ENCODE results near the gene TBC1D17.

TBC1D17 gene

DNA sequence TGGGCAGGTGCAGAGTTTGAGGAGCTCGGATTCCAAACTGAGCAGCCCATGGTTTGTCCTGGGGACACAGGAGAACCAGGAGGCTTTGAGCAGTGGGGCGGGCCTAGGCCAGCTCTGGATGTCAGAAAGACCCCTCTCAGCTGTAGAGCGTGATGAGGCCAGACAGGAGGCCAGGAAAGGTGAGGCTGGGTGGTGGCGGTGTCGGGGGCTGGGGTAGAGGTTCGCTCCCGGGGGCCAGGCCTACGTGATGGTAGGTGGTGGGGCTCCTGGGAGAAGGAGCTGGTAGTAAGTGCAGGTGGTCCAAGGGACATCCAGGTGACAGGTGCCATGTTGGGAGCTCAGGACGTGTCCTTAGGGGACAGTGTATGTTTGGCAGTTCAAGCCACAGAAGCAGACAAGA is 40.1 kb upstream of the TBC1D17 start:
- Histone ChIP-seq H3K9ac (ENCODE audit: low read length in 2 of 2) (no peak overlapping the region), H3K36me3 (ENCODE audit: control insufficient read depth in 2 of 2, insufficient read depth in 2 of 2, low read length in 2 of 2) (peaks cover 42 to 49% of the 10 kb centered on the region in 2 donors), H3K27me3 (ENCODE audit: control insufficient read depth in 1 of 2, insufficient read depth in 2 of 2, low read length in 2 of 2) (no peaks in the 10 kb centered on the region), H3K27ac (ENCODE audit: low read length) (no peak overlapping the region), H3K9me3 (ENCODE audit: control insufficient read depth in 2 of 2, low read length in 2 of 2) (no peaks in the 10 kb centered on the region), H3K4me3 (ENCODE audit: low read length in 2 of 2) (no peak overlapping the region), H3K4me1 (ENCODE audit: control insufficient read depth, insufficient read depth, low read length) (no peaks in the 10 kb centered on the region)

DNA sequence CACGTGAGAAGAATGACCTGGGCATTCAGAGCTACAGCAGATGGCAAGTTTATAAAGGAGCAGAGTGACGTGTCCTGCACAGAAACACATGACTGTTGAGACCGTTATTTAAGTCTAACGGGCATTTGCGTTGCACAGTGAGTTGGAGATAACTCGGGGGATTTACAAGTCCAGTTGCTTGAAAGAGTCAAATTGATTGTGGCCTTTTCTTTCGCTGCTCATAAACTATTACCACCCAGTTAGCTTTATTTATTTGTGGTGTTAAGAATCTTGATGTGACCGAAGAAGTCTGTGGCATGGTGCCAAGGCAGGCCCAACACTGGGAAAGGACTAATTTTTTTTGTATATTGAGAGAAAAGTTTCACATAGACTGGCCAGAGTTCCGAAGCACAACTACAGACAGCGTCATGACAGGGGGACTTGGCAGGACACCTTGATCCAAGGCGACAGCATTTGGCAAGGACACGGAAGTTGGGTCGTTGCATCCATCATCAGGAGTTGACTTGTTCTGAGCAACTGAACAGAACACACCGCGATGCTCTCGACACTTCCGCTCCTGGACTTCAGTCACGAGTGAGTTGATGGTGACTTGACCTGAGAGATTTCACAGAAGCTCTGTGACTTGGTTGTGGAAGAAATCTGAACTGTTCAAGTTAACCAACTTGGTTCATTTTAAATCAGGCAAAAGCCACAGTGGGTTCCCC is 38.5 kb upstream of the TBC1D17 start:
- Histone ChIP-seq H3K4me3 (ENCODE audit: low read length in 2 of 2) (no peak overlapping the region), H3K9ac (ENCODE audit: low read length in 2 of 2) (no peak overlapping the region), H3K9me3 (ENCODE audit: control insufficient read depth in 2 of 2, low read length in 2 of 2) (no peaks in the 10 kb centered on the region), H3K27me3 (ENCODE audit: control insufficient read depth in 1 of 2, insufficient read depth in 2 of 2, low read length in 2 of 2) (no peaks in the 10 kb centered on the region), H3K27ac (ENCODE audit: low read length) (no peak overlapping the region), H3K36me3 (ENCODE audit: control insufficient read depth in 2 of 2, insufficient read depth in 2 of 2, low read length in 2 of 2) (peaks cover 29 to 35% of the 10 kb centered on the region in 2 donors), H3K4me1 (ENCODE audit: control insufficient read depth, insufficient read depth, low read length) (no peaks in the 10 kb centered on the region)

DNA sequence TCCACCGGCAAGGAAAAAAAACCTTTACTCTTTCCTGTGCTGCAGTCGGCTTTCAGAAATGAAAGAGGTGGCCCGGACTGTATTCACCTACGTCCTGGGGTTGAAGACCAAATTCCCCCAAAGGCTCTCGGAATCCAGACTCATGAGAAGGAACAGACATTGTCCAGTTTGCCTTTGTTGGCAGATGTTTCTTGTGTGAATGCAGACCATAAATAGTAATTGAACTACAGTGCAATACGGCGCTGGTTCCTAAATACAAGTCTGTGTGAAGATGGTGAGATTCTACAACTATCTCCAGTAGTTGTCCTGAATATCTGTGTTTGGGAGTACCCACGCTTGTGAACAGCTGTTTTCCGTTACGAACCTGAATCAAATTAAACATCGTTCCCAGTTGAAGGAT is 37.8 kb upstream of the TBC1D17 start:
- H3K27ac ChIP-seq (ENCODE audit: low read length) = no peak overlapping the region
- no peaks in the 10 kb centered on the region for H3K27me3 ChIP-seq (ENCODE audit: control insufficient read depth in 1 of 2, insufficient read depth in 2 of 2, low read length in 2 of 2)
- no peak overlapping the region for H3K9ac ChIP-seq (ENCODE audit: low read length in 2 of 2)
- no peaks in the 10 kb centered on the region for H3K9me3 ChIP-seq (ENCODE audit: control insufficient read depth in 2 of 2, low read length in 2 of 2)
- H3K4me3 ChIP-seq (ENCODE audit: low read length in 2 of 2) = no peak overlapping the region
- no peaks in the 10 kb centered on the region for H3K4me1 ChIP-seq (ENCODE audit: control insufficient read depth, insufficient read depth, low read length)
- peaks cover 25 to 30% of the 10 kb centered on the region in 2 donors for H3K36me3 ChIP-seq (ENCODE audit: control insufficient read depth in 2 of 2, insufficient read depth in 2 of 2, low read length in 2 of 2)

DNA sequence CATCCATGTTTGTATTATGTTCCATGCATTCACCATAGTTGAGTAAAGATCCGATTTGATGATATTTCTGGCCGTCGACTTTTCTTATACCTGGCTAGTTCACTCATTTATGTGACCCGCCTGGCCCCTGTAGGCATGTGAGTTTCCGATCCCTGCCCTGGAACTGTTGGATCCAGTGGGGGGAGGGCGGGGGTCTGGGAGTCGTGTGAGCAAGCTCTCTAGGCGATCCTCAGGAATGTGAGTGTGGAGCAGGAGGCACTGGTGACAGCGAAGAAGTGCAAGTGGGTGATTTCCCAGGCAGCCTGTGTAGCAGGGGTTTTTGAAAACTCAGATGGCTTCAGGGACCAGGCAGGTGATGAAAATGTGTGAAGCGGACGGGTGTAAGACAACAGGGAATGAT is 37.2 kb upstream of the TBC1D17 start:
- no peaks in the 10 kb centered on the region for H3K4me1 ChIP-seq (ENCODE audit: control insufficient read depth, insufficient read depth, low read length)
- H3K27me3 ChIP-seq (ENCODE audit: control insufficient read depth in 1 of 2, insufficient read depth in 2 of 2, low read length in 2 of 2) = no peaks in the 10 kb centered on the region
- no peak overlapping the region for H3K4me3 ChIP-seq (ENCODE audit: low read length in 2 of 2)
- H3K36me3 ChIP-seq (ENCODE audit: control insufficient read depth in 2 of 2, insufficient read depth in 2 of 2, low read length in 2 of 2) = peaks cover 20 to 26% of the 10 kb centered on the region in 2 donors
- no peak overlapping the region for H3K27ac ChIP-seq (ENCODE audit: low read length)
- no peak overlapping the region for H3K9ac ChIP-seq (ENCODE audit: low read length in 2 of 2)
- no peaks in the 10 kb centered on the region for H3K9me3 ChIP-seq (ENCODE audit: control insufficient read depth in 2 of 2, low read length in 2 of 2)

DNA sequence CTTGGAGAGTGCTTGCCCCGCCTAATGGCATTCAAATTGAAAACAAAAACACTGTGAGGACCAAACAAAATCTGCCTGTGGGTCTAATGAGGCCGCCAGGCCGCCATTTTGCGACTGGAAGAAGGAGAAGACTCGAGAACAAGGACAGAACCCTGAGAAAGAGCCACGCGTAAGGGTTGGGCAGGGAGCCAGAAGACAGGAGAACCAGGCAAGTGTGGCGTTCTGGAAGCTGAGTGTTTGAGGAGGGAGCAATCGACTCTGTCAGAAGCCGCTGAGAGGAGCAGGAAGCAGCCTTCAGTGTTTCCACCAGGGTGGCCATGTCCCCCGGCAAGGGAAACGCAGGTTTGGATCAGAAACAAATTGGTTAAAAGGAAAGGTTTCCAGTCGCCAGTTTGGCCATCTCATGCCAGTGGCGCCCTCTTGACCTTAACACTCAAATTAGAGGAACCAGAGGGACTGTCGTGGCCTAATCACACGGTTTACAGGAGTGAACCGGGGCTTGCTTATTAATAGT is 36.7 kb upstream of the TBC1D17 start:
- Histone ChIP-seq H3K27ac (ENCODE audit: low read length) (no peak overlapping the region), H3K9me3 (ENCODE audit: control insufficient read depth in 2 of 2, low read length in 2 of 2) (no peaks in the 10 kb centered on the region), H3K36me3 (ENCODE audit: control insufficient read depth in 2 of 2, insufficient read depth in 2 of 2, low read length in 2 of 2) (peaks cover 19 to 26% of the 10 kb centered on the region in 2 donors), H3K4me3 (ENCODE audit: low read length in 2 of 2) (no peak overlapping the region), H3K9ac (ENCODE audit: low read length in 2 of 2) (no peak overlapping the region), H3K27me3 (ENCODE audit: control insufficient read depth in 1 of 2, insufficient read depth in 2 of 2, low read length in 2 of 2) (no peaks in the 10 kb centered on the region), H3K4me1 (ENCODE audit: control insufficient read depth, insufficient read depth, low read length) (no peaks in the 10 kb centered on the region)

DNA sequence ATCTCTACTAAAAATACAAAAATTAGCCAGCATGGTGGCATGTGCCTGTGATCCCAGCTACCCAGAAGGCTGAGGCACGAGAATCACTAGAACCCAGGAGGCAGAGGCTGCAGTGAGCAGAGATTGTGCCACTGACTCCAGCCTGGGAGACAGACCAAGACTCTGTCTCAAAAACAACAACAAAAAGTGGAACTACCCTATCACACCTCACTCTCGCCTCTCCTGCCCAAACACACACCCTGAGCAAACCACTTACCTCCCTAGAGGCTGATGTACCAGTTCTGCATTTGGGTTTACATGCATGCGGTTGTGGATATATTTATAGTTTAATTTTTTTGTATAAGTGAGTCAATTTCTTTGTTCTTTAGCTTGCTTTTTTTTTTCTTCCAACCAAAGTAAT is 34.2 kb upstream of the TBC1D17 start:
- Histone ChIP-seq H3K4me1 (ENCODE audit: control insufficient read depth, insufficient read depth, low read length) (no peaks in the 10 kb centered on the region), H3K9ac (ENCODE audit: low read length in 2 of 2) (no peak overlapping the region)

DNA sequence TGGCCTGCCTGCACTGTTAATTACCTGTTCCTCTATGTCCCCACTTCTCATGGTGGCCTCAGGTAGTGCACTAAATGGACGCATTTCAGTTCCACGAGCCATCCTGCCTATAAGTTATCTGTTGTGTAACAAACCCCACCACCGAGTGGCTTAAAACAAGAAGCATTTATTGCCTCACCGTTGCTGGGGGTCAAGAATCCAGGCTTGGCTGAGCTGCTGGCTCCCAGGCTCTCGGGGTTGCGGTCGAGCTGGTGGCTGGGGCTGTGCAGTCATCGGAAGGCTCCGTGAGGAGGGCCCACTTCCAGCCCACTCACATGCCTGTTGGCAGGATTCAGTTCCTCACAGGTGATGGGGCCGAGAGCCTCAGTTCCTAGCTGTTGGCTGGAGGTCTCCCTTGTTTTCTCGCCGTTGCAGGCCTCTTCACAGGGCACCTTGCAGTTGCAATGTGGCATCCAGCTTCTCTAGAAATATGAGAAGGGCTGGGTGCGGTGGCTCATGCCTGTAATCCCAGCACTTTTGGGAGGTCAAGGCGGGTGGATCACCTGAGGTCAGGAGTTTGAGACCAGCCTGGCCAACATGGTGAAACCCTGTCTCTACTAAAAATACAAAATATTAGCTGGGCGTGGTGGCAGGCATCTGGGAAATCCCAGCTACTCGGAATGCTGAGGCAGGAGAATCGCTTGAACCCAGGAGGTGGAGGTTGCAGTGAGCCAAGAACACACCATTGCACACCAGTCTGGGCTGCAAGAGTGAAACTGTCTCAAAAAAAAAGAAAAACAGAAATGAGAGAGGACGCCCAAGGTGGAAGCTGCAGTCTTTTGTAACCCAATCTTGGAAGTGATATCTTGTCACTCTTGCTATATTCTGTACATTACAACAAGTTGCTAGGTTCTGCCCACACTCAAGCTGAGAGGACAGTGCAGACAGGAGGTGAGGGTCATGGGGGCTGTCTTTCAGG is 33.1 kb upstream of the TBC1D17 start:
- Histone ChIP-seq H3K27ac (ENCODE audit: low read length) (no peak overlapping the region), H3K27me3 (ENCODE audit: control insufficient read depth in 1 of 2, insufficient read depth in 2 of 2, low read length in 2 of 2) (no peaks in the 10 kb centered on the region), H3K9ac (ENCODE audit: low read length in 2 of 2) (no peak overlapping the region), H3K4me1 (ENCODE audit: control insufficient read depth, insufficient read depth, low read length) (no peaks in the 10 kb centered on the region), H3K9me3 (ENCODE audit: control insufficient read depth in 2 of 2, low read length in 2 of 2) (no peaks in the 10 kb centered on the region), H3K36me3 (ENCODE audit: control insufficient read depth in 2 of 2, insufficient read depth in 2 of 2, low read length in 2 of 2) (peaks cover 0 to 3% of the 10 kb centered on the region in 2 donors), H3K4me3 (ENCODE audit: low read length in 2 of 2) (no peak overlapping the region)

More for the DNA sequence above, 34.2 kb upstream of the TBC1D17 start:
- H3K27me3 ChIP-seq (ENCODE audit: control insufficient read depth in 1 of 2, insufficient read depth in 2 of 2, low read length in 2 of 2) = no peaks in the 10 kb centered on the region
- no peak overlapping the region for H3K4me3 ChIP-seq (ENCODE audit: low read length in 2 of 2)
- H3K9me3 ChIP-seq (ENCODE audit: control insufficient read depth in 2 of 2, low read length in 2 of 2) = no peaks in the 10 kb centered on the region
- H3K27ac ChIP-seq (ENCODE audit: low read length) = no peak overlapping the region
- peaks cover 8 to 12% of the 10 kb centered on the region in 2 donors for H3K36me3 ChIP-seq (ENCODE audit: control insufficient read depth in 2 of 2, insufficient read depth in 2 of 2, low read length in 2 of 2)

DNA sequence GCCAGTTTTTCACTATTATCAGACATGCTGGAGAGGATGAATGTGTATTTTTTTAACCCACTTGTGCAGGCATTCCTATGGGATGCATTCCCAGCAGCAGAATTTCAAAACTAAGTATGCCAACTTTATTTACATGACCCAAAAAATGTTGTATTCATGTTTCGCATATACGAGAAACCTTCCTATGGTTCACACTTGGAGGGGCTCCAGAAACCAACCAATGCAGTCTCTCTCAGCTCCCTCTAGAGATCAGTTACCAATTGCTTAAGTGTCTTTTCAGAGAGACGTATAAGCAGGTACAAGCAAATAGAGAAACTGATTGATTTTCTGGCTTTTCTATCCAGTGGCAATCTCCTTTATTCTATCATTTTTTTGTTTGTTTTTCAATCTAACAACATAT is 32.1 kb upstream of the TBC1D17 start:
- Histone ChIP-seq H3K4me3 (ENCODE audit: low read length in 2 of 2) (no peak overlapping the region), H3K27me3 (ENCODE audit: control insufficient read depth in 1 of 2, insufficient read depth in 2 of 2, low read length in 2 of 2) (no peaks in the 10 kb centered on the region), H3K4me1 (ENCODE audit: control insufficient read depth, insufficient read depth, low read length) (peaks cover 6% of the 10 kb centered on the region), H3K9me3 (ENCODE audit: control insufficient read depth in 2 of 2, low read length in 2 of 2) (no peaks in the 10 kb centered on the region), H3K9ac (ENCODE audit: low read length in 2 of 2) (no peak overlapping the region), H3K36me3 (ENCODE audit: control insufficient read depth in 2 of 2, insufficient read depth in 2 of 2, low read length in 2 of 2) (no peaks in the 10 kb centered on the region), H3K27ac (ENCODE audit: low read length) (no peak overlapping the region)

DNA sequence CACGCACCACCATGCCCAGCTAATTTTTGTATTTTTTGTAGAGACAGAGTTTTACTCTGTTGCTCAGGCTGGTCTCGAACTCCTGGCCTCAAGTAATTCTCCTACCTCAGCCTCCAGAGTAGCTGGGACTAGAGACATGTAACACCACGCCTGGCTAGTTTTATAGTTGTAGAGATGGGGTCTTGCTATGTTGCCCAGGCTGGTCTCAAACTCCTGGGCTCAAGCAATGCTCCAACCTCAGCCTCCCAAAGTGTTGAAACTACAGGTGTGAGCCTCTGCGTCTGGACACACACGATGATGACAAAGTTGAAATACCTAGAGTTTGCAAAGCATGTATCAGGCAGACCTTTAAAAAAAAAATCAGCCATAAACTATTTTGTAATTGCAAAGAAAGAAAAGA is 31.1 kb upstream of the TBC1D17 start:
- no peak overlapping the region for H3K9ac ChIP-seq (ENCODE audit: low read length in 2 of 2)
- no peak overlapping the region for H3K4me3 ChIP-seq (ENCODE audit: low read length in 2 of 2)
- H3K27ac ChIP-seq (ENCODE audit: low read length) = no peak overlapping the region
- no peaks in the 10 kb centered on the region for H3K27me3 ChIP-seq (ENCODE audit: control insufficient read depth in 1 of 2, insufficient read depth in 2 of 2, low read length in 2 of 2)
- H3K36me3 ChIP-seq (ENCODE audit: control insufficient read depth in 2 of 2, insufficient read depth in 2 of 2, low read length in 2 of 2) = no peaks in the 10 kb centered on the region
- peaks cover 8% of the 10 kb centered on the region for H3K4me1 ChIP-seq (ENCODE audit: control insufficient read depth, insufficient read depth, low read length)
- H3K9me3 ChIP-seq (ENCODE audit: control insufficient read depth in 2 of 2, low read length in 2 of 2) = no peaks in the 10 kb centered on the region

DNA sequence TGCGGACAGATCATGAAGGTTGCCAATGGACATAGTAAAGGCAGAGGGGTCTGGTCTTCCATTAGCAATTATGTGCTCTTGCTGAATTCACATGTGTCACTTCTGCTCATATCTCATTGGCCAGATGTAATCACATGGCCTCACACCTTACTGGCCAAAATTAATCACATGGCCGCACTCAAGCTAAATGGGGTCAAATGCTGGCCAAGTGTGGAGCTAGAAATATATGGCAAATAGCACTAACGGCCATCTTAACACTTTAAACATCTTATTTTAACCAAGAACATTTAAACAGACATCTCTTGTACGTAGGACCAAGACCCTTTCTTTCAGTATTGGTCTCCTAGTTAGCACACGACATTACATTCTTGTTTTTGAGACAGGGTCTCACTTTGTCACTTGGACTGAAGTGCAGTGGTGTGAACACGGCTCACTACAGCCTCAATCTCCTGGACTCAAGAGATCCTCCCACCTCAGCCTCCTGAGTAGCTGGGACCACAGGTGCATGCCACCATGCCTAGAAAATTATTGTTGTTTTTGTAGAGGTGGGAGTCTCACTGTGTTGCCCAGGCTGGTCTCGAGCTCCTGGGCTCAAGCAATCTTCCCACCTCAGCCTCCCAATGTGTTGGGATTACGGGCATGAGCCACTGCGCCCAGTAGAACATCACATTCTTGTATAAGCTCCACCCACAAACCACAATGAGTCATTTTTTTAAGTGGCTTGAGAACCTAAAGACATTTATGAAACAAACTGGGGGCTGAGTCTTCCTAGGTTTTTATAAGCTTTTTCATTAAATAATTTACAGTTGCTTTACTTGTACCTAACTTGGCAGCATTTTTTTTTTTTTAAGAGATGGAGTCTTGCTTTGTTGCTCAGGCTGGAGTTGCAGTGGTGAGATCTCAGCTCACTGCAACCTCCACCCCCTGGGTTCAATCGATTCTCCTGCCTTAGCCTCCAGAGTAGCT is 29.5 kb upstream of the TBC1D17 start:
- no peaks in the 10 kb centered on the region for H3K36me3 ChIP-seq (ENCODE audit: control insufficient read depth in 2 of 2, insufficient read depth in 2 of 2, low read length in 2 of 2)

More for the DNA sequence above, 29.5 kb upstream of the TBC1D17 start:
- H3K9ac ChIP-seq (ENCODE audit: low read length in 2 of 2) = no peak overlapping the region
- no peak overlapping the region for H3K4me3 ChIP-seq (ENCODE audit: low read length in 2 of 2)
- no peaks in the 10 kb centered on the region for H3K27me3 ChIP-seq (ENCODE audit: control insufficient read depth in 1 of 2, insufficient read depth in 2 of 2, low read length in 2 of 2)
- H3K4me1 ChIP-seq (ENCODE audit: control insufficient read depth, insufficient read depth, low read length) = peaks cover 23% of the 10 kb centered on the region
- no peaks in the 10 kb centered on the region for H3K9me3 ChIP-seq (ENCODE audit: control insufficient read depth in 2 of 2, low read length in 2 of 2)
- no peak overlapping the region for H3K27ac ChIP-seq (ENCODE audit: low read length)

Measured in stomach smooth muscle (tissue), 2 donors.